Breast epithelium (tissue), 4 donors: Measurements from ENCODE around the gene KCNE1. TPM values are rescaled to one million over a fixed set of nuclear protein-coding genes. Genes with fewer than 3 reads are reported as not detected.
A peak's percentile ranks its signal among the peaks of the same experiment; 100 is the strongest.
"Not testable (repeated sequence)": the region's sequence is repeated elsewhere in the genome, so short reads cannot be mapped to it uniquely, and the experiment has no call there.

ENCODE experiments used
- DNase-seq, 2 donors: peaks; one replicate each; pipeline ENCODE4 v3.0.0-alpha.2; 2019; ENCODE audit warnings: low spot score in 2 of 2
- H3K27ac ChIP-seq, 2 donors: fragments of 200-600 bp; sonication (generic) in 1 of 2; one replicate each; pipeline ENCODE4 v1.5.1; 2016 to 2019; ENCODE audit warnings: mild to moderate bottlenecking in 1 of 2
- H3K27me3 ChIP-seq, 2 donors: fragments of 200-600 bp; sonication (generic) in 1 of 2; one replicate each; pipeline versions ENCODE4 v1.5.1 to v1.6.0; 2017 to 2019; ENCODE audit warnings: control low read depth in 1 of 2, mild to moderate bottlenecking in 1 of 2
- H3K36me3 ChIP-seq: fragments of 200-600 bp; one replicate; pipeline ENCODE4 v1.5.1; 2019
- H3K4me1 ChIP-seq, 2 donors: fragments of 200-600 bp; sonication (generic); one replicate each; pipeline ENCODE4 v1.5.1; 2016 to 2019; ENCODE audit warnings: control low read depth in 1 of 2
- H3K4me3 ChIP-seq, 3 donors: fragments of 200-600 bp; sonication (generic); 1 replicate in 2 of 3; 2 replicates in 1 of 3; pipeline ENCODE4 v1.5.1; 2016 to 2019; ENCODE audit warnings: mild to moderate bottlenecking in 3 of 3, moderate library complexity in 2 of 3
- H3K9me3 ChIP-seq, 2 donors: fragments of 200-600 bp; sonication (generic) in 1 of 2; one replicate each; pipeline ENCODE4 v1.5.1; 2016 to 2019; ENCODE audit warnings: control low read depth in 1 of 2
- CTCF ChIP-seq, 3 donors: fragments of 450-650 bp; IDR thresholded peaks; one replicate each; pipeline ENCODE4 v1.5.1; 2016 to 2017; ENCODE audit warnings: antibody characterized with exemption in 3 of 3, mild to moderate bottlenecking in 3 of 3, moderate library complexity in 3 of 3
- POLR2A ChIP-seq: fragments of 450-650 bp; IDR thresholded peaks from one replicate; pipeline ENCODE4 v1.6.1; 2016; ENCODE audit warnings: antibody characterized with exemption, mild to moderate bottlenecking, moderate library complexity
- POLR2AphosphoS5 ChIP-seq, 3 donors: sonication (generic); formaldehyde crosslinking; IDR thresholded peaks; one replicate each; pipeline ENCODE4 v1.6.1; 2017; ENCODE audit warnings: antibody characterized with exemption in 3 of 3
- intact Hi-C: fragments of 100-400 bp; cut with DNase I; formaldehyde crosslinking; loops from one replicate; pipeline ENCODE4 v1.15.1; 2023; ENCODE audit warnings: low total_unique reads
- total RNA-seq, 3 donors: library from RNA; depleted of rRNA; stranded (reverse); fragments of >200 nt; gene quantifications; one replicate each; pipeline ENCODE4 v1.1.0, GENCODE V29; 2016

The KCNE1 gene
- total RNA-seq, 3 donors from 2014 or later = 1.6 to 6.7 (median 2.2) TPM

- DNase-seq = no peak
- no peak overlapping the region for H3K4me3 ChIP-seq
- H3K27me3 ChIP-seq = no peaks in the 10 kb centered on the region
- no peaks in the 10 kb centered on the region for H3K36me3 ChIP-seq
- no peak overlapping the region for H3K27ac ChIP-seq
- H3K9me3 ChIP-seq = peaks cover 6 to 10% of the 10 kb centered on the region in 2 donors
- TF ChIP-seq POLR2AphosphoS5 (IDR thresholded peaks at IDR 0.05) (no peak), POLR2A (no peak), CTCF (IDR thresholded peaks at IDR 0.05) (no peak)
- no peaks in the 10 kb centered on the region for H3K4me1 ChIP-seq
- intact Hi-C loops = no loop called here
Measured at GRCh38 chr21:34500191-34500590, 11.8 kb downstream of the KCNE1 start.

- H3K4me3 ChIP-seq = no peak overlapping the region
- H3K9me3 ChIP-seq = peaks cover 6 to 10% of the 10 kb centered on the region in 2 donors
- no peak overlapping the region for H3K27ac ChIP-seq
- no peaks in the 10 kb centered on the region for H3K27me3 ChIP-seq
- intact Hi-C loops = no loop called here
- H3K36me3 ChIP-seq = no peaks in the 10 kb centered on the region
- DNase-seq = no peak
- no peaks in the 10 kb centered on the region for H3K4me1 ChIP-seq
- TF ChIP-seq POLR2A (no peak), POLR2AphosphoS5 (IDR thresholded peaks at IDR 0.05) (no peak), CTCF (IDR thresholded peaks at IDR 0.05) (no peak)
Measured at GRCh38 chr21:34499116-34499515, 12.9 kb downstream of the KCNE1 start.

- intact Hi-C loops = no loop called here
- Histone ChIP-seq H3K27ac (no peak overlapping the region), H3K4me1 (no peaks in the 10 kb centered on the region), H3K4me3 (no peak overlapping the region), H3K9me3 (peaks cover 6 to 10% of the 10 kb centered on the region in 2 donors), H3K36me3 (no peaks in the 10 kb centered on the region), H3K27me3 (no peaks in the 10 kb centered on the region)
- TF ChIP-seq POLR2AphosphoS5 (IDR thresholded peaks at IDR 0.05) = no peak
- no peak for TF ChIP-seq CTCF (IDR thresholded peaks at IDR 0.05)
- TF ChIP-seq POLR2A = no peak
- peak in 1 of 2 donors; percentile 49 for DNase-seq
Measured at GRCh38 chr21:34498623-34499022, 13.4 kb downstream of the KCNE1 start.

- H3K4me3 ChIP-seq, H3K36me3 ChIP-seq, H3K9me3 ChIP-seq, DNase-seq, H3K27ac ChIP-seq, H3K4me1 ChIP-seq, intact Hi-C loops, H3K27me3 ChIP-seq: not testable (repeated sequence)
Measured at GRCh38 chr21:34483854-34484253, 28.2 kb downstream of the KCNE1 start.

DNA sequence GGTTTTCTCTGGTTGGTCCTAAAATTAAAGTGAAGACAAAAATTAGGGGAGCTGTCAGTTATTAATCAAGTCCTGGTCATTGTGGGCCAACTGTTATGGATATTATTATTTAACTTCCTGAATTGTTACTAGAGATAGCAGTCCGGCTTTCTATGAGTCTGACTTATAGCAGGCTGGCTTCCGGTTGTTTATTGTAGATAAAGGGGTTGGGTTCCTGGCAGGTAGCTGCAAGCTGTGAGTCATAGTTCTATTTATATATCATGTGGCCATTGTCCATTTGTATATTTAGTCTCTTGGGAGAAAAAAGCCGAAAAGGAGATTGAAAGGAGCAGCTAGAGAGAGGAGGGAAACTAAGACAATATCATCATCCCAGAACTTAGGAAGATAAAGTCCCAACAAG, 28.6 kb downstream of the KCNE1 start:
- DNase-seq, H3K36me3 ChIP-seq, H3K4me3 ChIP-seq, H3K27ac ChIP-seq, H3K4me1 ChIP-seq, H3K9me3 ChIP-seq, intact Hi-C loops, H3K27me3 ChIP-seq: not testable (repeated sequence)

DNA sequence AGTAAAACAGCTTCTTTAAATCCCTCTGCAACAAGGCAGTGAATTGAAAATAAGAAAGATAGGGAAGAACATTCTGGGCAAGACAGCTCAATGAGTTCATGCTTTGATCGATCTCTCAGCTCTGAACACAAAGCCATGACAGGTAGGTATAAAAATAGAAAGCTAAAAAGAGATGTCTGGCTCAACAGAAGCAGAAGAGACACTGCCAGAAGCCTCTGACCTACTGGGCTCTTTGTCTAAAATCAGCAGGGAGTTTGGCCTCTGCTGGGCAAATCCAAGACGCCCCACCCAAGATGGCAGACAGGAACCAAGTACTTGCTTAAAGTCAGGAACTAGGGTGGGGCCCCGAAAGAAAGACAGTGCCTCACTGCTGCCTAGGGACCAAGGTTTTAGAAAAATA, 44.7 kb downstream of the KCNE1 start:
- DNase-seq, intact Hi-C loops, H3K27me3 ChIP-seq, H3K27ac ChIP-seq, H3K9me3 ChIP-seq, H3K4me1 ChIP-seq, H3K4me3 ChIP-seq, H3K36me3 ChIP-seq: not testable (repeated sequence)

DNA sequence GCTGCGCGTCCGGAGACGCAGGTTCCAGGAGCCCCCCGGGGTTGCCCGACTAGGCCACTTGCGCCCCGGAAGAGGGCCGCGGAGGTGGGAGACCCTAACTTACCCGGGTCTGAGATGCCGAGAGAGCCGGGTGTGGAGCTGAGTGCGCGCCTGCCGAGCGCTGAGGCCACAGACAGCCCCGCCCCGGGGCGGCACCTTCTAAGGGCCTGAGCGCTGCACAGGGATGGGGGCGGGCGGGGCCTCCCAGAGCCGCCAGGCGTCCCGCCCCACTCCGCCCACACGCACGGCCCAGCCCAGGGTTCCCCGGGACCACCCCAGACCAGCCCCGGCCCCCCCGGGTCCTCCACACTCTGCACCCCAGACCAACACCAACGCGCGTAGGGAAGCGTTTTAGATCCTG, 52.6 kb downstream of the KCNE1 start:
- H3K27ac ChIP-seq, DNase-seq, H3K9me3 ChIP-seq, H3K4me1 ChIP-seq, intact Hi-C loops, H3K27me3 ChIP-seq, H3K4me3 ChIP-seq, H3K36me3 ChIP-seq: not testable (repeated sequence)

DNA sequence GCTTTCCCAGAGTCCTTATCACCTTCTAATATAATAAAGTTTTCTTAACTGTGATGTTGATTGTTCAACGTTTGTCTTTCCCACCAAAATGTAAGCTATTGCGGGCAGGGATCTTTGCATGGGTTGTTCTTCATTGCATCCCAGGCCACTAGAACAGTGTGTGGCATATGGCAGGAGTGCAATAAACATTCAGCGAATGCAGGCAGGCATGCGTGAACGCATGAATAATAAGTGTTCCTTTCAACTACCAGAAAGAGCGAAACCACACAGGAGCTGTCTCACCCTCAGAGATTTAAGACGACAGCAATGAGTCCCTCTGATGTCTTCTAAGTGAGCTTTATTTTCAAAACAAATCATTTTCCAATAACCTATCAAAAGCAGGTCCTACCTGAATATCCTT, 53.7 kb downstream of the KCNE1 start:
- H3K9me3 ChIP-seq, H3K27ac ChIP-seq, H3K36me3 ChIP-seq, DNase-seq, H3K4me1 ChIP-seq, H3K27me3 ChIP-seq, H3K4me3 ChIP-seq, intact Hi-C loops: not testable (repeated sequence)

DNA sequence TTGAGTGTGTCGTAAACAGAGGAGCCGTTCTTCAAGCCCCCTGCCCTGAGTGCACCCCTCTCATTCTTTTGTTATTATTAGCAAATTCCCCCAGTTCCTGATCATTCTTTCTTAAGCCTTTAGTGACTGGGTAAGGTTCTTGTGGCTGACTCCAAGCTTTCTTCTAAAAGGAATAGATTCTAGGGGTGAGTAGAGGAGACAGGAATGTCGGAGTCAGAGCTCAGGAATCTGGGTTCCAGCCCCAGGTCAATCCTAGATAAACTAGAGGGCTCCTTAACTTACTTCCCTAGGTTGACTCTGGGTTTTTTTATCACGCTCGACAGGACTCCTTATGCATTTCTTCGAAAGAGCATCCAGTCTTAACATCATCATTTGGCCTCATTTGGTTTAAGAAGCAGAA, 55.8 kb downstream of the KCNE1 start:
- DNase-seq, H3K9me3 ChIP-seq, intact Hi-C loops, H3K4me1 ChIP-seq, H3K27me3 ChIP-seq, H3K36me3 ChIP-seq, H3K27ac ChIP-seq, H3K4me3 ChIP-seq: not testable (repeated sequence)

DNA sequence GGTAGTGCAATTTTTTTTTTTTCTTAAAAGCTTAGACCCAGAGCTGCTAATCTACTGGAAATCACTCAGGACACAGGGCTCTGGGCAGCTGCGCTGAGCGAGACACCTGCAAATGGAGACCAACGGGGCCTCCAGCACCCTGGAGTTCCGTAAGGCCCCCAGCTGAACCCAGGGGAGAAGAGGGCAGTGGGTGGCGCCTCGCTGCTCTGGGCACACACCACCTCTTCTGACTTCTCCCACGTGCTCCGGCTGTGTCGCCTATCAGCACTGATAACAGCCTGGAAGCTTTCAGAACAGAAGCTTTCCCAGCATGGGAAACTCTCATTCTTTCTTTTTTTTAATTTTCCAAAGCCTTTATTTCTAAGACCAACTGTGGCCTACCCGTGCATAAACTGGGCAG, 56.4 kb downstream of the KCNE1 start:
- H3K9me3 ChIP-seq, H3K36me3 ChIP-seq, H3K4me3 ChIP-seq, H3K27ac ChIP-seq, intact Hi-C loops, H3K27me3 ChIP-seq, H3K4me1 ChIP-seq, DNase-seq: not testable (repeated sequence)

GRCh38 chr21:34447018-34447417, 65.0 kb downstream of the KCNE1 start:
- H3K27me3 ChIP-seq, H3K4me1 ChIP-seq, intact Hi-C loops, H3K9me3 ChIP-seq, H3K27ac ChIP-seq, H3K36me3 ChIP-seq, H3K4me3 ChIP-seq, DNase-seq: not testable (repeated sequence)
